Measurements from ENCODE around the gene MINPP1. TPM values are rescaled to one million over a fixed set of nuclear protein-coding genes. Genes with fewer than 3 reads are reported as not detected.
"Not testable (repeated sequence)": the region's sequence is repeated elsewhere in the genome, so short reads cannot be mapped to it uniquely, and the experiment has no call there.

The MINPP1 gene
- total and polyA plus RNA-seq, 2 of the 4 experiments (the other 2 are of a cell fraction) = 11.7 to 14.4 TPM

DNA sequence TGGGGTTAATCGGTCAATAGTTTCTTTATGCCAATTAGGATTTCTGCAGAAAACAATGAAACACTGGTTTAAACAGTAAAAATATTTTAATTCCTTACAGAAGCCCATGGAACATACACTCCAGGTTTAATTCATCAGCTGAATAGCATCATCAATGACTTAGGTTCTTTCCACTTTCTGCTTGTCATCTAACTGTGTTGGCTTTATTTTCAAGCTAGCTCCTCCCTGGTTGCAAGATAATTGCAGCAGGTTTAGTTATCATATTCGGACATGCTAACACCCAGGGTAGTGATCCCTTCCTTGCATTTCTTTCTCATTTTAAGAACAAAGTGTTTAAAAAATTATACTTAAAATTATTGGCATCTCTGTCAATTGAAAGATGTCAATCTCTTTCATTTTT lies 7.3 kb upstream of the MINPP1 start:
- H2BK5ac ChIP-seq (ENCODE audit: low read depth, low read length, poor library complexity, severe bottlenecking); H3K4me2 ChIP-seq (ENCODE audit: low read depth, low read length); H2AK9ac ChIP-seq (replicated peaks; ENCODE audit: low read depth, low read length, poor library complexity); H2BK20ac ChIP-seq (ENCODE audit: low read depth, low read length); H3K4me1 ChIP-seq (ENCODE audit: control insufficient read depth, insufficient read depth, low read length); H4K91ac ChIP-seq (ENCODE audit: insufficient read depth, low read depth, low read length); H3K79me1 ChIP-seq (ENCODE audit: low read depth in 1 of 2, low read length in 2 of 2); intact Hi-C loops (cut with micrococcal nuclease); H3K4me3 ChIP-seq (ENCODE audit: insufficient read depth, low read depth, low read length); H3K23ac ChIP-seq (ENCODE audit: low read depth, low read length); H2BK15ac ChIP-seq (ENCODE audit: low read depth, low read length); DNase-seq; H4K20me1 ChIP-seq (ENCODE audit: insufficient read depth, low read length); H3K9me1 ChIP-seq (ENCODE audit: insufficient read depth, low read length); ATAC-seq (ENCODE audit: low read depth); H3K9me3 ChIP-seq (ENCODE audit: control insufficient read depth, insufficient read depth, low read length); H3K14ac ChIP-seq (replicated peaks; ENCODE audit: low read depth, low read length); H3K27ac ChIP-seq (ENCODE audit: insufficient read depth, low read length); H2AFZ ChIP-seq (replicated peaks; ENCODE audit: low read length, poor library complexity); H4K5ac ChIP-seq (ENCODE audit: low read depth, low read length); H3K9ac ChIP-seq (ENCODE audit: low read depth, low read length); H3K36me3 ChIP-seq (ENCODE audit: control insufficient read depth, insufficient read depth, low read length); H4K8ac ChIP-seq (ENCODE audit: low read depth in 2 of 2, low read length in 2 of 2); CTCF ChIA-PET; H2AK5ac ChIP-seq (ENCODE audit: low read depth, low read length); H3K56ac ChIP-seq (ENCODE audit: extremely low read depth, insufficient read depth, low read length); BruUV-seq (replicated peaks); H2BK120ac ChIP-seq (ENCODE audit: low read depth, low read length); in situ Hi-C loops (cut with MboI; ENCODE audit: low sequenced_read_pairs); H3K27me3 ChIP-seq (ENCODE audit: control insufficient read depth, insufficient read depth, low read length); POLR2A ChIA-PET (ENCODE audit: unreplicated experiment); H3K18ac ChIP-seq (ENCODE audit: low read depth, low read length); H3K4ac ChIP-seq (ENCODE audit: low read depth, low read length); dilution Hi-C loops (cut with HindIII; ENCODE audit: low sequenced_read_pairs, unreplicated experiment): not testable (repeated sequence)
- WGBS, 2 experiments (ENCODE audit: extremely low coverage in 2 of 2, insufficient read length in 1 of 2) = no CpG with 5 or more reads among the region's 2 CpGs
